Tongue (tissue), 2 donors: Measurements from ENCODE around the gene MRPL37. TPM values are rescaled to one million over a fixed set of nuclear protein-coding genes. Genes with fewer than 3 reads are reported as not detected.
"Not testable (repeated sequence)": the region's sequence is repeated elsewhere in the genome, so short reads cannot be mapped to it uniquely, and the experiment has no call there.

Experiments used
- DNase-seq: peaks from one replicate; pipeline ENCODE4 v3.0.0-alpha.2; 2015
- total RNA-seq: library from RNA; depleted of rRNA; stranded (reverse); fragments of >200 nt; gene quantifications from one replicate; pipeline ENCODE4 v1.2.3, GENCODE V29; 2014

MRPL37 gene
- total RNA-seq, 1 donor from 2014 or later = 34.7 TPM

GRCh38 chr1:54220004-54220811 lies 20.2 kb downstream of the MRPL37 start:
- peak; percentile 85 for DNase-seq

- no peak for DNase-seq
Observed at GRCh38 chr1:54221113-54221834, 21.3 kb downstream of the MRPL37 start.

GRCh38 chr1:54221867-54222484 lies 22.0 kb downstream of the MRPL37 start:
- DNase-seq = no peak

GRCh38 chr1:54222711-54223110 lies 22.7 kb downstream of the MRPL37 start:
- no peak for DNase-seq

GRCh38 chr1:54223441-54224202 lies 23.7 kb downstream of the MRPL37 start:
- DNase-seq = no peak

GRCh38 chr1:54224233-54224632 lies 24.3 kb downstream of the MRPL37 start:
- no peak for DNase-seq

- DNase-seq = no peak
Observed at GRCh38 chr1:54225378-54225777, 25.4 kb downstream of the MRPL37 start.

GRCh38 chr1:54225986-54226559 lies 26.1 kb downstream of the MRPL37 start:
- no peak for DNase-seq

GRCh38 chr1:54227091-54227602 lies 27.2 kb downstream of the MRPL37 start:
- peak; percentile 59 for DNase-seq

GRCh38 chr1:54227891-54228310 lies 27.9 kb downstream of the MRPL37 start:
- no peak for DNase-seq

GRCh38 chr1:54228638-54229079 lies 28.7 kb downstream of the MRPL37 start:
- DNase-seq = no peak

- peak; percentile 62 for DNase-seq
Observed at GRCh38 chr1:54229281-54229891, 29.4 kb downstream of the MRPL37 start.

- DNase-seq = no peak
Observed at GRCh38 chr1:54230507-54231339, 30.8 kb downstream of the MRPL37 start.

- not testable (repeated sequence) for DNase-seq
Observed at GRCh38 chr1:54233196-54233595, 33.2 kb downstream of the MRPL37 start.

GRCh38 chr1:54234284-54234683 lies 34.3 kb downstream of the MRPL37 start:
- no peak for DNase-seq

GRCh38 chr1:54237586-54237985 lies 37.6 kb downstream of the MRPL37 start:
- DNase-seq = no peak

GRCh38 chr1:54238353-54239034 lies 38.5 kb downstream of the MRPL37 start:
- no peak for DNase-seq

- DNase-seq = no peak
Observed at GRCh38 chr1:54239035-54239383, 39.0 kb downstream of the MRPL37 start.

GRCh38 chr1:54239631-54240031 lies 39.7 kb downstream of the MRPL37 start:
- no peak for DNase-seq
